Liver (tissue), 9 donors: ENCODE measurements around the gene LAGE3. TPM values are rescaled to one million over a fixed set of nuclear protein-coding genes. Genes with fewer than 3 reads are reported as not detected.

ENCODE experiments used
- DNase-seq: peaks from one replicate; pipeline ENCODE4 v3.0.0-alpha.2; 2017; ENCODE audit warnings: low spot score
- H3K27ac ChIP-seq, 2 donors: one replicate each; pipeline ENCODE4 v1.7.0; 2013; ENCODE audit warnings: inconsistent platforms in 2 of 2, low read length in 2 of 2, control low read depth in 1 of 2, low read depth in 1 of 2, mild to moderate bottlenecking in 1 of 2
- H3K27me3 ChIP-seq, 4 donors: one replicate each; pipeline versions ENCODE4 v1.6.1 to v1.7.0; 2013; ENCODE audit warnings: low read length in 3 of 4, inconsistent platforms in 1 of 4, mild to moderate bottlenecking in 1 of 4, moderate library complexity in 1 of 4; ENCODE audit not compliant: control insufficient read depth in 4 of 4, insufficient read depth in 4 of 4
- H3K36me3 ChIP-seq, 4 donors: one replicate each; pipeline versions ENCODE4 v1.6.1 to v1.7.0; 2013; ENCODE audit warnings: low read length in 3 of 4, mild to moderate bottlenecking in 3 of 4, low read depth in 1 of 4, moderate library complexity in 1 of 4; ENCODE audit not compliant: control insufficient read depth in 4 of 4, insufficient read depth in 3 of 4
- H3K4me1 ChIP-seq, 4 donors: one replicate each; pipeline versions ENCODE4 v1.6.1 to v1.7.0; 2013; ENCODE audit warnings: low read length in 3 of 4, mild to moderate bottlenecking in 3 of 4, moderate library complexity in 1 of 4; ENCODE audit not compliant: control insufficient read depth in 4 of 4, insufficient read depth in 4 of 4
- H3K4me3 ChIP-seq, 3 donors: one replicate each; pipeline versions ENCODE4 v1.6.1 to v1.7.0; 2013; ENCODE audit warnings: low read length in 3 of 3, control low read depth in 1 of 3, low read depth in 1 of 3, mild to moderate bottlenecking in 1 of 3
- H3K9ac ChIP-seq, 2 donors: one replicate each; pipeline ENCODE4 v1.7.0; 2013; ENCODE audit warnings: low read length in 2 of 2, mild to moderate bottlenecking in 2 of 2, moderate library complexity in 2 of 2, control low read depth in 1 of 2, low read depth in 1 of 2
- H3K9me3 ChIP-seq, 4 donors: one replicate each; pipeline versions ENCODE4 v1.6.1 to v1.7.0; 2013; ENCODE audit warnings: low read length in 3 of 4; ENCODE audit not compliant: control insufficient read depth in 4 of 4
- ATF3 ChIP-seq: IDR thresholded peaks from 2 replicates; pipeline ENCODE4 v1.6.1; 2016; ENCODE audit warnings: antibody characterized with exemption
- CTCF ChIP-seq: fragments of 150-350 bp; IDR thresholded peaks from 2 replicates; pipeline ENCODE4 v1.5.1; 2017; ENCODE audit warnings: improper control_type of control experiment, low read depth, low read length; ENCODE audit not compliant: missing input control
- EGR1 ChIP-seq, 2 donors: IDR thresholded peaks; 2 replicates each; pipeline ENCODE4 v1.6.1; 2016 to 2018; ENCODE audit warnings: antibody characterized with exemption in 2 of 2, low read depth in 2 of 2
- FOXA2 ChIP-seq: IDR thresholded peaks from 2 replicates; pipeline ENCODE4 v1.6.1; 2016; ENCODE audit warnings: antibody characterized with exemption
- GABPA ChIP-seq, 2 donors: IDR thresholded peaks in 1 of 2; conservative IDR thresholded peaks in 1 of 2; 2 replicates each; pipeline ENCODE4 v1.6.1; 2016; ENCODE audit warnings: antibody characterized with exemption in 2 of 2, mild to moderate bottlenecking in 1 of 2, moderate library complexity in 1 of 2
- HNF4A ChIP-seq, 2 donors: conservative IDR thresholded peaks; 2 replicates each; pipeline ENCODE4 v1.6.1; 2016; ENCODE audit warnings: antibody characterized with exemption in 2 of 2, mild to moderate bottlenecking in 2 of 2
- HNF4G ChIP-seq: IDR thresholded peaks from 2 replicates; pipeline ENCODE4 v1.6.1; 2016; ENCODE audit warnings: antibody characterized with exemption
- JUND ChIP-seq, 2 donors: IDR thresholded peaks; 2 replicates each; pipeline ENCODE4 v1.6.1; 2016; ENCODE audit warnings: antibody characterized with exemption in 2 of 2
- MAX ChIP-seq: IDR thresholded peaks from 2 replicates; pipeline ENCODE4 v1.6.1; 2016; ENCODE audit warnings: antibody characterized with exemption
- RAD21 ChIP-seq, 2 donors: IDR thresholded peaks; 2 replicates each; pipeline ENCODE4 v1.6.1; 2016; ENCODE audit warnings: antibody characterized with exemption in 2 of 2, mild to moderate bottlenecking in 2 of 2
- REST ChIP-seq: IDR thresholded peaks from 2 replicates; pipeline ENCODE4 v1.6.1; 2016; ENCODE audit warnings: antibody characterized with exemption, mild to moderate bottlenecking
- RXRA ChIP-seq, 2 donors: IDR thresholded peaks; 2 replicates each; pipeline ENCODE4 v1.6.1; 2017 to 2018; ENCODE audit warnings: antibody characterized with exemption in 2 of 2, mild to moderate bottlenecking in 1 of 2
- SP1 ChIP-seq: IDR thresholded peaks from 2 replicates; pipeline ENCODE4 v1.6.1; 2018; ENCODE audit warnings: antibody characterized with exemption, mild to moderate bottlenecking
- TAF1 ChIP-seq: conservative IDR thresholded peaks from 2 replicates; pipeline ENCODE4 v1.6.1; 2016; ENCODE audit warnings: antibody characterized with exemption, mild to moderate bottlenecking
- ZBTB33 ChIP-seq: IDR thresholded peaks from 2 replicates; pipeline ENCODE4 v1.6.1; 2016; ENCODE audit warnings: antibody characterized with exemption
- WGBS: extraction: QIAGEN DNeasy Blood & Tissue Kit; methylation state at CpG from one replicate; pipeline ENCODE4 v1.1.7; 2013; 5-methylcytosine and 5-hydroxymethylcytosine counted together
- polyA plus RNA-seq, 2 donors: library from polyadenylated mRNA; stranded (reverse) in 1 of 2; unstranded in 1 of 2; fragments of 200-250 nt in 1 of 2; fragments of >200 nt in 1 of 2; fragmentation: Nextera tagmentation in 1 of 2; extraction: Ambion mirVana in 1 of 2; gene quantifications; one replicate each; pipeline versions ENCODE4 v1.2.1 to v1.2.3, GENCODE V29; 2013 to 2015
- total RNA-seq, 2 donors: library from RNA; depleted of rRNA; stranded (reverse); fragments of >200 nt; gene quantifications; one replicate each; pipeline ENCODE4 v1.2.3, GENCODE V29; 2014
- donor health status: healthy.
- donor health status: healthy.
- donor health status: healthy.
- donor health status: healthy.
- donor health status: healthy.

The LAGE3 gene
- total and polyA plus RNA-seq, 4 donors = 8.5 to 18.1 (median 12.7) TPM

- Histone ChIP-seq H3K9me3 (peaks cover 0 to 3% (median 0%) of the 10 kb centered on the region in 4 donors), H3K27me3 (no peaks in the 10 kb centered on the region), H3K4me1 (peaks cover 0 to 4% (median 1%) of the 10 kb centered on the region in 4 donors), H3K36me3 (peaks cover 4 to 26% (median 5%) of the 10 kb centered on the region in 4 donors), H3K27ac (no peak overlapping the region), H3K4me3 (no peak overlapping the region), H3K9ac (no peak overlapping the region)
- TF ChIP-seq RXRA (IDR thresholded peaks at IDR 0.05) = no peak
- no peak for TF ChIP-seq CTCF
- TF ChIP-seq JUND (IDR thresholded peaks at IDR 0.05) = no peak
- no peak for TF ChIP-seq HNF4A (conservative IDR thresholded peaks at IDR 0.05)
- no peak for TF ChIP-seq TAF1
- TF ChIP-seq REST = no peak
- no peak for TF ChIP-seq SP1
- no peak for TF ChIP-seq ZBTB33
- TF ChIP-seq FOXA2 = no peak
- TF ChIP-seq GABPA (IDR thresholded peaks at IDR 0.05 in 1 of 2, conservative IDR thresholded peaks at IDR 0.05 in 1 of 2) = no peak
- no peak for TF ChIP-seq EGR1 (IDR thresholded peaks at IDR 0.05; ENCODE audit: low read depth in 2 of 2)
- TF ChIP-seq MAX = no peak
- TF ChIP-seq ATF3 = no peak
- TF ChIP-seq RAD21 (IDR thresholded peaks at IDR 0.05) = no peak
- no peak for TF ChIP-seq HNF4G
- DNase-seq = no peak
- 92% methylated on average over 24 of the region's 24 CpGs for WGBS
These were observed 28.7 kb upstream of the LAGE3 start for GRCh38 chrX:154507673-154508383.
